Pulmonary artery endothelial cell (primary cell): ENCODE results near the gene CARMIL3. TPM values are rescaled to one million over a fixed set of nuclear protein-coding genes. Genes with fewer than 3 reads are reported as not detected.
A peak's percentile ranks its signal among the peaks of the same experiment; 100 is the strongest.

Experiments used
- DNase-seq: peaks from one replicate; pipeline ENCODE4 v3.0.0-alpha.2; 2011; ENCODE audit warnings: low read depth, low spot score
- total RNA-seq: library from RNA; depleted of rRNA; stranded (reverse); fragments of >200 nt; gene quantifications from 2 replicates; pipeline ENCODE4 v1.2.3, GENCODE V29; 2014

Gene CARMIL3
- total RNA-seq, 1 donor from 2014 or later: under 0.01 TPM

- DNase-seq: no peak
Observed at GRCh38 chr14:24077086-24077485, 25.3 kb downstream of the CARMIL3 start.

- DNase-seq: no peak
Observed at GRCh38 chr14:24078146-24078545, 26.3 kb downstream of the CARMIL3 start.

GRCh38 chr14:24079491-24080141 lies 27.8 kb downstream of the CARMIL3 start:
- DNase-seq: no peak

GRCh38 chr14:24080142-24080530 lies 28.3 kb downstream of the CARMIL3 start:
- DNase-seq: no peak

GRCh38 chr14:24080888-24081738 lies 29.3 kb downstream of the CARMIL3 start:
- DNase-seq: no peak

- DNase-seq: no peak
Observed at GRCh38 chr14:24081739-24082211, 30.0 kb downstream of the CARMIL3 start.

- no peak for DNase-seq
Observed at GRCh38 chr14:24082411-24083080, 30.7 kb downstream of the CARMIL3 start.

- no peak for DNase-seq
Observed at GRCh38 chr14:24083462-24083861, 31.7 kb downstream of the CARMIL3 start.

- no peak for DNase-seq
Observed at GRCh38 chr14:24084440-24084839, 32.6 kb downstream of the CARMIL3 start.

GRCh38 chr14:24085215-24085614 lies 33.4 kb downstream of the CARMIL3 start:
- no peak for DNase-seq

- no peak for DNase-seq
Observed at GRCh38 chr14:24086193-24086955, 34.6 kb downstream of the CARMIL3 start.

GRCh38 chr14:24087004-24087403 lies 35.2 kb downstream of the CARMIL3 start:
- no peak for DNase-seq

GRCh38 chr14:24088095-24088494 lies 36.3 kb downstream of the CARMIL3 start:
- no peak for DNase-seq

GRCh38 chr14:24089890-24090289 lies 38.1 kb downstream of the CARMIL3 start:
- no peak for DNase-seq

- no peak for DNase-seq
Observed at GRCh38 chr14:24092110-24092504, 40.3 kb downstream of the CARMIL3 start.

GRCh38 chr14:24092505-24093206 lies 40.8 kb downstream of the CARMIL3 start:
- DNase-seq: no peak

- DNase-seq: no peak
Observed at GRCh38 chr14:24093207-24093900, 41.5 kb downstream of the CARMIL3 start.

- DNase-seq: peak; percentile 32
Observed at GRCh38 chr14:24093901-24094840, 42.4 kb downstream of the CARMIL3 start, which contains the start of gene PCK2. TSS of gene PCK2 (plus strand) at chr14:24094311. CDS start at chr14:24094406, 95 bp downstream.

GRCh38 chr14:24094841-24095270 lies 43.0 kb downstream of the CARMIL3 start:
- no peak for DNase-seq
